A549 (cell line): ENCODE data around the gene ACADVL.

Source experiments
- CHD2 ChIP-seq: fragments of 150-350 bp; IDR thresholded peaks from 2 replicates; pipeline ENCODE4 v1.6.1; 2014; ENCODE audit warnings: low read length; ENCODE audit not compliant: partially characterized antibody
- CHD4 ChIP-seq: fragments of 200-600 bp; sonication (generic); IDR thresholded peaks from 2 replicates; pipeline ENCODE4 v1.6.1; 2016; ENCODE audit warnings: antibody characterized with exemption, mild to moderate bottlenecking, borderline replicate concordance
- CTCF ChIP-seq: fragments of >200 bp; sonication (Bioruptor Twin); formaldehyde crosslinking; IDR thresholded peaks from 3 replicates; pipeline ENCODE4 v1.5.1; 2016
- EP300 ChIP-seq, 2 experiments: fragments of >200 bp; sonication (Bioruptor Twin); formaldehyde crosslinking; IDR thresholded peaks; 2 replicates in 1 of 2; 3 replicates in 1 of 2; pipeline ENCODE4 v1.6.1; 2016 to 2017
- ESRRA ChIP-seq: fragments of 150-350 bp; IDR thresholded peaks from 2 replicates; pipeline ENCODE4 v1.6.1; 2014; ENCODE audit warnings: mild to moderate bottlenecking, low read length, borderline replicate concordance
- JUNB ChIP-seq: fragments of >200 bp; sonication (Bioruptor Twin); formaldehyde crosslinking; IDR thresholded peaks from 2 replicates; pipeline ENCODE4 v1.6.1; 2016
- KDM1A ChIP-seq: fragments of 200-600 bp; sonication (generic); IDR thresholded peaks from 2 replicates; pipeline ENCODE4 v1.6.1; 2016; ENCODE audit warnings: low read depth, mild to moderate bottlenecking
- MAFK ChIP-seq: fragments of 450-650 bp; IDR thresholded peaks from 2 replicates; pipeline ENCODE4 v1.6.1; 2014; ENCODE audit not compliant: partially characterized antibody
- MYC ChIP-seq: IDR thresholded peaks from 2 replicates; pipeline ENCODE4 v1.6.1; 2012; ENCODE audit warnings: mild to moderate bottlenecking, inconsistent platforms, low read length, improper control_type of control experiment, borderline replicate concordance
- POLR2A ChIP-seq: IDR thresholded peaks from 2 replicates; pipeline ENCODE4 v1.6.1; 2012; ENCODE audit warnings: mild to moderate bottlenecking, low read length
- REST ChIP-seq: fragments of 200-600 bp; sonication (generic); IDR thresholded peaks from 2 replicates; pipeline ENCODE4 v1.6.1; 2016; ENCODE audit warnings: antibody characterized with exemption, mild to moderate bottlenecking, moderate library complexity
- RNF2 ChIP-seq: fragments of 200-600 bp; sonication (generic); IDR thresholded peaks from 2 replicates; pipeline ENCODE4 v1.6.1; 2016; ENCODE audit warnings: low read depth, mild to moderate bottlenecking, antibody characterized with exemption, moderate library complexity, borderline replicate concordance
- SMC3 ChIP-seq: fragments of >200 bp; sonication (Bioruptor Twin); formaldehyde crosslinking; IDR thresholded peaks from 3 replicates; pipeline ENCODE4 v1.6.1; 2018; ENCODE audit warnings: inconsistent platforms
- TP53 ChIP-seq: fragments of 250-450 bp; sonication (Bioruptor Pico); IDR thresholded peaks from 2 replicates; pipeline ENCODE4 v1.5.0; 2021; ENCODE audit warnings: mild to moderate bottlenecking, moderate library complexity

- TF ChIP-seq CHD4 (no peak), CTCF (no peak), MYC (no peak), MAFK (no peak), ESRRA (no peak), POLR2A (no peak), TP53 (CRISPR knock-in tag) (no peak), RNF2 (no peak), JUNB (no peak), KDM1A (no peak), REST (no peak), CHD2 (no peak), SMC3 (no peak), EP300 (IDR thresholded peaks at IDR 0.05) (no peak)
Measured at GRCh38 chr17:7192271-7192937, 27.3 kb upstream of the ACADVL start.
